ENCODE measurements around the gene INPP4A.

GRCh38 chr2:98534761-98535160 is 90.1 kb downstream of the INPP4A start:
- TF ChIP-seq CTCF (optimal IDR thresholded peaks at IDR 0.05 in 1 of 3, IDR thresholded peaks at IDR 0.05 in 1 of 3, conservative IDR thresholded peaks at IDR 0.05 in 1 of 3; ENCODE audit: extremely low read depth in 1 of 3, insufficient read depth in 2 of 3, low read length in 3 of 3) (no peak), EZH2 (IDR thresholded peaks at IDR 0.05; ENCODE audit: low read length) (no peak)
